ENCODE results near the gene IL20RA.

- TF ChIP-seq, protein P1, sequence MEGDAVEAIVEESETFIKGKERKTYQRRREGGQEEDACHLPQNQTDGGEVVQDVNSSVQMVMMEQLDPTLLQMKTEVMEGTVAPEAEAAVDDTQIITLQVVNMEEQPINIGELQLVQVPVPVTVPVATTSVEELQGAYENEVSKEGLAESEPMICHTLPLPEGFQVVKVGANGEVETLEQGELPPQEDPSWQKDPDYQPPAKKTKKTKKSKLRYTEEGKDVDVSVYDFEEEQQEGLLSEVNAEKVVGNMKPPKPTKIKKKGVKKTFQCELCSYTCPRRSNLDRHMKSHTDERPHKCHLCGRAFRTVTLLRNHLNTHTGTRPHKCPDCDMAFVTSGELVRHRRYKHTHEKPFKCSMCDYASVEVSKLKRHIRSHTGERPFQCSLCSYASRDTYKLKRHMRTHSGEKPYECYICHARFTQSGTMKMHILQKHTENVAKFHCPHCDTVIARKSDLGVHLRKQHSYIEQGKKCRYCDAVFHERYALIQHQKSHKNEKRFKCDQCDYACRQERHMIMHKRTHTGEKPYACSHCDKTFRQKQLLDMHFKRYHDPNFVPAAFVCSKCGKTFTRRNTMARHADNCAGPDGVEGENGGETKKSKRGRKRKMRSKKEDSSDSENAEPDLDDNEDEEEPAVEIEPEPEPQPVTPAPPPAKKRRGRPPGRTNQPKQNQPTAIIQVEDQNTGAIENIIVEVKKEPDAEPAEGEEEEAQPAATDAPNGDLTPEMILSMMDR (IDR thresholded peaks at IDR 0.05; ENCODE audit: low read depth, low read length, missing input control), result no peak
- TF ChIP-seq RXRA (IDR thresholded peaks at IDR 0.05) (no peak), RAD21 (IDR thresholded peaks at IDR 0.05) (no peak), EGR1 (IDR thresholded peaks at IDR 0.05; ENCODE audit: low read depth in 2 of 2) (no peak)
These were observed 47.3 kb upstream of the IL20RA start for GRCh38 chr6:137092018-137092417.

Data from liver (tissue), 3 donors.